Left ventricle myocardium inferior (tissue), 1 donor: ENCODE measurements around the gene LMAN1. TPM values are rescaled to one million over a fixed set of nuclear protein-coding genes. Genes with fewer than 3 reads are reported as not detected.
A peak's percentile ranks its signal among the peaks of the same experiment; 100 is the strongest.

ENCODE experiments used
- DNase-seq: peaks from one replicate; pipeline ENCODE4 v3.0.0-alpha.2; 2020
- H3K27ac ChIP-seq: fragments of 200-600 bp; replicated peaks from 2 replicates; pipeline ENCODE4 v1.8.0; 2021
- H3K27me3 ChIP-seq: fragments of 200-600 bp; 2 replicates; pipeline ENCODE4 v1.8.0; 2021; ENCODE audit warnings: low read depth
- H3K36me3 ChIP-seq: fragments of 200-600 bp; 2 replicates; pipeline ENCODE4 v1.8.0; 2021
- H3K4me1 ChIP-seq: fragments of 200-600 bp; 2 replicates; pipeline ENCODE4 v1.8.0; 2021
- H3K4me3 ChIP-seq: fragments of 200-600 bp; 2 replicates; pipeline ENCODE4 v1.8.0; 2021; ENCODE audit warnings: mild to moderate bottlenecking, moderate library complexity
- H3K9me3 ChIP-seq: fragments of 200-600 bp; replicated peaks from 2 replicates; pipeline ENCODE4 v1.8.0; 2021
- CTCF ChIP-seq: fragments of 200-600 bp; IDR thresholded peaks from 2 replicates; pipeline ENCODE4 v1.8.0; 2021; ENCODE audit warnings: antibody characterized with exemption, mild to moderate bottlenecking, borderline replicate concordance
- intact Hi-C: fragments of 100-400 bp; cut with micrococcal nuclease; formaldehyde crosslinking; loops from one replicate; pipeline ENCODE4 v1.11.0; 2022
- total RNA-seq: library from RNA; stranded (reverse); fragmentation: NEBNext Ultra II Directional; extraction: Animal tissue kit (Norgen Biotek cat#: 25700); gene quantifications from one replicate; pipeline ENCODE4 v1.2.1, GENCODE V29; 2021
- donor health status: DM: no; HTN: yes; CAD: no; lungs with severe emphysema.

The LMAN1 gene
- total RNA-seq, 1 donor from 2014 or later, result 56.8 TPM

- intact Hi-C loops, result no loop called here
- Histone ChIP-seq H3K4me1 (no peaks in the 10 kb centered on the region), H3K4me3 (no peak overlapping the region), H3K9me3 (no peaks in the 10 kb centered on the region), H3K27me3 (peaks cover 5% of the 10 kb centered on the region), H3K36me3 (peaks cover 32% of the 10 kb centered on the region), H3K27ac (no peak overlapping the region)
- TF ChIP-seq CTCF, result no peak
- no peak for DNase-seq
Measured at GRCh38 chr18:59323931-59324622, 35.0 kb downstream of the LMAN1 start.

- H3K36me3 ChIP-seq, result no peaks in the 10 kb centered on the region
- H3K9me3 ChIP-seq, result no peaks in the 10 kb centered on the region
- no peak within 1 kb of the TSS for H3K27ac ChIP-seq
- no peak for TF ChIP-seq CTCF
- H3K27me3 ChIP-seq, result peaks cover 7% of the 10 kb centered on the region
- no peak for DNase-seq
- no peak within 1 kb of the TSS for H3K4me3 ChIP-seq
- intact Hi-C loops, result no loop called here
- H3K4me1 ChIP-seq, result no peaks in the 10 kb centered on the region
Measured at GRCh38 chr18:59318460-59319050, 40.5 kb downstream of the LMAN1 start, which contains the start of gene CPLX4. Gene CPLX4 (minus strand): TSS chr18:59318649. CDS start chr18:59318462, 187 bp downstream.

- intact Hi-C loops, result no loop called here
- no peak for DNase-seq
- Histone ChIP-seq H3K27me3 (peaks cover 65% of the 10 kb centered on the region), H3K27ac (no peak overlapping the region), H3K4me1 (peaks cover 13% of the 10 kb centered on the region), H3K36me3 (no peaks in the 10 kb centered on the region), H3K4me3 (no peak overlapping the region), H3K9me3 (no peaks in the 10 kb centered on the region)
- no peak for TF ChIP-seq CTCF
Measured at GRCh38 chr18:59311631-59312030, 47.4 kb downstream of the LMAN1 start.

- H3K4me1 ChIP-seq, result peaks cover 13% of the 10 kb centered on the region
- H3K27me3 ChIP-seq, result peaks cover 90% of the 10 kb centered on the region
- H3K4me3 ChIP-seq, result peak overlapping the region; percentile 58
- H3K36me3 ChIP-seq, result no peaks in the 10 kb centered on the region
- TF ChIP-seq CTCF, result no peak
- no peak for DNase-seq
- intact Hi-C loops, result loop anchor here (2.0 kb wide), 1 partner anchor 94 kb away; no protein-coding TSS in a partner anchor
- H3K9me3 ChIP-seq, result no peaks in the 10 kb centered on the region
- H3K27ac ChIP-seq, result no peak overlapping the region
Measured at GRCh38 chr18:59308938-59309260, 50.2 kb downstream of the LMAN1 start.

GRCh38 chr18:59308248-59308937 is 50.7 kb downstream of the LMAN1 start:
- H3K4me3 ChIP-seq, result peak overlapping the region; percentile 58
- H3K4me1 ChIP-seq, result peaks cover 13% of the 10 kb centered on the region
- intact Hi-C loops, result loop anchor here (2.0 kb wide), 1 partner anchor 94 kb away; no protein-coding TSS in a partner anchor
- TF ChIP-seq CTCF, result peak; percentile 85
- peak; percentile 77 for DNase-seq
- no peak overlapping the region for H3K27ac ChIP-seq
- H3K9me3 ChIP-seq, result no peaks in the 10 kb centered on the region
- H3K27me3 ChIP-seq, result peaks cover 91% of the 10 kb centered on the region
- H3K36me3 ChIP-seq, result no peaks in the 10 kb centered on the region
